Esophagus squamous epithelium (tissue), 4 donors: Measurements from ENCODE around the gene CCDC154.

Experiments
- CTCF ChIP-seq, 6 experiments: fragments of 450-650 bp in 4 of 6; fragments of 200-600 bp in 2 of 6; sonication (generic) in 2 of 6; IDR thresholded peaks; one replicate each; pipeline ENCODE4 v1.5.1; 2016 to 2019; ENCODE audit warnings: antibody characterized with exemption in 6 of 6, mild to moderate bottlenecking in 4 of 6, moderate library complexity in 4 of 6
- POLR2A ChIP-seq, 4 donors: fragments of 450-650 bp; IDR thresholded peaks; one replicate each; pipeline ENCODE4 v1.6.1; 2017; ENCODE audit warnings: antibody characterized with exemption in 4 of 4, mild to moderate bottlenecking in 4 of 4, moderate library complexity in 3 of 4

- TF ChIP-seq POLR2A (IDR thresholded peaks at IDR 0.05) (no peak), CTCF (IDR thresholded peaks at IDR 0.05) (no peak)
Observed at GRCh38 chr16:1433263-1433560, 11.1 kb downstream of the CCDC154 start.
